Tibial nerve (tissue), 4 donors: ENCODE data around the gene ARHGAP15. TPM values are rescaled to one million over a fixed set of nuclear protein-coding genes. Genes with fewer than 3 reads are reported as not detected.

Source experiments
- DNase-seq, 2 donors: peaks; one replicate each; pipeline ENCODE4 v3.0.0-alpha.2; 2019; ENCODE audit warnings: low spot score in 2 of 2
- H3K27ac ChIP-seq, 4 donors: fragments of 200-600 bp; sonication (generic) in 3 of 4; one replicate each; pipeline ENCODE4 v1.5.1; 2017 to 2019; ENCODE audit warnings: mild to moderate bottlenecking in 1 of 4
- H3K27me3 ChIP-seq, 2 donors: fragments of 200-600 bp; sonication (generic) in 1 of 2; one replicate each; pipeline versions ENCODE4 v1.5.1 to v1.6.0; 2017 to 2019
- H3K36me3 ChIP-seq, 3 donors: fragments of 200-600 bp; sonication (generic); one replicate each; pipeline ENCODE4 v1.5.1; 2018 to 2019
- H3K4me1 ChIP-seq, 4 donors: fragments of 200-600 bp; sonication (generic) in 3 of 4; one replicate each; pipeline ENCODE4 v1.5.1; 2017 to 2019
- H3K4me3 ChIP-seq, 4 donors: fragments of 200-600 bp; sonication (generic) in 3 of 4; one replicate each; pipeline ENCODE4 v1.5.1; 2017 to 2019; ENCODE audit warnings: mild to moderate bottlenecking in 1 of 4, moderate library complexity in 1 of 4
- H3K9me3 ChIP-seq, 4 donors: fragments of 200-600 bp; sonication (generic) in 3 of 4; one replicate each; pipeline ENCODE4 v1.5.1; 2017 to 2019
- EP300 ChIP-seq, 2 donors: sonication (generic); formaldehyde crosslinking; IDR thresholded peaks; one replicate each; pipeline ENCODE4 v1.6.1; 2017; ENCODE audit warnings: antibody characterized with exemption in 2 of 2, mild to moderate bottlenecking in 1 of 2
- POLR2A ChIP-seq, 2 donors: fragments of 450-650 bp; IDR thresholded peaks; one replicate each; pipeline ENCODE4 v1.6.1; 2017; ENCODE audit warnings: antibody characterized with exemption in 2 of 2, mild to moderate bottlenecking in 2 of 2, moderate library complexity in 2 of 2
- whole genome bisulfite sequencing, 2 donors: methylation state at CpG; one replicate each; pipeline ENCODE4 v1.1.5; 2018; 5-methylcytosine and 5-hydroxymethylcytosine counted together
- total RNA-seq, 4 donors: library from RNA; depleted of rRNA; stranded (reverse); fragments of >200 nt; gene quantifications; one replicate each; pipeline ENCODE4 v1.1.0, GENCODE V29; 2016
- TF ChIP-seq, protein P1 (sequence below), 5 experiments: fragments of 200-600 bp in 3 of 5; fragments of 450-650 bp in 2 of 5; sonication (generic) in 3 of 5; IDR thresholded peaks; one replicate each; pipeline ENCODE4 v1.5.1; 2016 to 2019; ENCODE audit warnings: antibody characterized with exemption in 5 of 5, mild to moderate bottlenecking in 3 of 5, moderate library complexity in 2 of 5

The ARHGAP15 gene
- total RNA-seq, 4 donors from 2014 or later, result 22.6 to 47.4 (median 35.9) TPM

DNA sequence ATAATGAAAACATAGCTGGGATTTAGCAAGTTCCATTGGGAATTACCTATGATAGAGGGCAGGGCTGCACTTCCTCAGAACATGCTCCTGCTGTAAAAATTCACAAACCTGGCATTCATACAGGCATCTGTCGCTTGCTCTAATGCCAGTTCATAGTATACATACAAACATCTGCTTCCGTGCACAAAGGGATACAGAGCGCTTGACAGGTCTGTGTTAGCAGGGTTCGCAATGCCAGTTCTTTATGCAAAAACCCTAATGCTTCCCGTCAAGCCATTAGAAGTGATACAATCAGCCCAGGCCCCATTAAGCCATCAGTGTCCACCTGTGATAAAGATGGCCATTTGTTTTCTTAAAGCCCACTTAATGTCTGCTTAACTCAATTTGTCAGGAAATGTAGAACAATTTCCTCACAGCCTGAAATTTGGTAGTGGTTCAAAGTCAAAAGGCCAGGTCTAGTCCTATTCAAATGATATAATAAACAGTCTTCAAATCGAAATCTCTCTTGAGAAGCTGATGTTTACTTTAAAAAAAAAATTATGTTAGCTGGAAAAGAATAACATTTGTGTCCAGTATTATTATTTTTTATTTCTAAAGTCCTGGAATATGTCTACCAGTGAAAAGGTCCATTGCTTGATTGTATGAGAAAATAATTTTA is 556.3 kb downstream of the ARHGAP15 start:
- no peaks in the 10 kb centered on the region for H3K27me3 ChIP-seq
- peak overlapping the region in 2 of 4 donors; percentile 40 to 66 for H3K27ac ChIP-seq
- no peaks in the 10 kb centered on the region for H3K36me3 ChIP-seq
- no peak for TF ChIP-seq POLR2A (IDR thresholded peaks at IDR 0.05)
- TF ChIP-seq EP300 (IDR thresholded peaks at IDR 0.05), result no peak
- TF ChIP-seq, protein P1, sequence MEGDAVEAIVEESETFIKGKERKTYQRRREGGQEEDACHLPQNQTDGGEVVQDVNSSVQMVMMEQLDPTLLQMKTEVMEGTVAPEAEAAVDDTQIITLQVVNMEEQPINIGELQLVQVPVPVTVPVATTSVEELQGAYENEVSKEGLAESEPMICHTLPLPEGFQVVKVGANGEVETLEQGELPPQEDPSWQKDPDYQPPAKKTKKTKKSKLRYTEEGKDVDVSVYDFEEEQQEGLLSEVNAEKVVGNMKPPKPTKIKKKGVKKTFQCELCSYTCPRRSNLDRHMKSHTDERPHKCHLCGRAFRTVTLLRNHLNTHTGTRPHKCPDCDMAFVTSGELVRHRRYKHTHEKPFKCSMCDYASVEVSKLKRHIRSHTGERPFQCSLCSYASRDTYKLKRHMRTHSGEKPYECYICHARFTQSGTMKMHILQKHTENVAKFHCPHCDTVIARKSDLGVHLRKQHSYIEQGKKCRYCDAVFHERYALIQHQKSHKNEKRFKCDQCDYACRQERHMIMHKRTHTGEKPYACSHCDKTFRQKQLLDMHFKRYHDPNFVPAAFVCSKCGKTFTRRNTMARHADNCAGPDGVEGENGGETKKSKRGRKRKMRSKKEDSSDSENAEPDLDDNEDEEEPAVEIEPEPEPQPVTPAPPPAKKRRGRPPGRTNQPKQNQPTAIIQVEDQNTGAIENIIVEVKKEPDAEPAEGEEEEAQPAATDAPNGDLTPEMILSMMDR (IDR thresholded peaks at IDR 0.05), result no peak
- 71 to 72% methylated on average over 6 of the region's 6 CpGs for WGBS, 2 donors
- H3K4me1 ChIP-seq, result peaks cover 0 to 36% (median 9%) of the 10 kb centered on the region in 4 donors
- DNase-seq, result no peak
- H3K4me3 ChIP-seq, result no peak overlapping the region
- H3K9me3 ChIP-seq, result no peaks in the 10 kb centered on the region

DNA sequence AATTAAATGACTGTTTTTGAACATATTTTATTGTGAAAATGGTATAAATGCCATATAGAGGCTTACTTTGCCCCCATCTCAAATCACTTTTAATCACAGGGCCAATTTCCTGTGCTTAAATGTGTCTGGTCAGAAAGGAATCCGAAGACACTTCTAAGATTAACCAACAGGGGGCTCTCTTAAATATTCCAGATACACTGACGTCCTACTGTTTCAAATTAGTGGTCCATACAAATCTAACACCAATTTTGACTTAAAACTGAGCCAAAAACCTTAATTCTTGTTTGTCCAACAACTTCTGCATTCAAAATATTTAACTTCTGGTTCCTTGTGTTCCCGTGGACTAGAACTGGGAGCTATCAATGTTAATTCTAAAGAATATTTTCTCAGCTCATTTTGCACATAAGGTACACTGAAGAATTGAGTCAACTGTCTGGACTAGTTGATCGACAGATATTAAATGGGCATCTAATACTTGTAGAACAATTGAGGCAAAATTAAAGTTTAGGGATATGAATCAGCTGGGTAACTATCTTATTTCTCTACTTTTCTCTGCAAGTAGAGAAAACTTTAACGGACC is 557.5 kb downstream of the ARHGAP15 start:
- no peak for TF ChIP-seq EP300 (IDR thresholded peaks at IDR 0.05)
- TF ChIP-seq, protein P1 (IDR thresholded peaks at IDR 0.05), result peak; percentile 34 to 45 (median 39)
- DNase-seq, result peak in 1 of 2 donors; percentile 20
- Histone ChIP-seq H3K9me3 (no peaks in the 10 kb centered on the region), H3K36me3 (no peaks in the 10 kb centered on the region), H3K4me1 (peaks cover 0 to 36% (median 9%) of the 10 kb centered on the region in 4 donors), H3K4me3 (no peak overlapping the region), H3K27ac (peak overlapping the region in 1 of 4 donors; percentile 51), H3K27me3 (no peaks in the 10 kb centered on the region)
- 70 to 78% methylated on average over 5 of the region's 5 CpGs for WGBS, 2 donors

DNA sequence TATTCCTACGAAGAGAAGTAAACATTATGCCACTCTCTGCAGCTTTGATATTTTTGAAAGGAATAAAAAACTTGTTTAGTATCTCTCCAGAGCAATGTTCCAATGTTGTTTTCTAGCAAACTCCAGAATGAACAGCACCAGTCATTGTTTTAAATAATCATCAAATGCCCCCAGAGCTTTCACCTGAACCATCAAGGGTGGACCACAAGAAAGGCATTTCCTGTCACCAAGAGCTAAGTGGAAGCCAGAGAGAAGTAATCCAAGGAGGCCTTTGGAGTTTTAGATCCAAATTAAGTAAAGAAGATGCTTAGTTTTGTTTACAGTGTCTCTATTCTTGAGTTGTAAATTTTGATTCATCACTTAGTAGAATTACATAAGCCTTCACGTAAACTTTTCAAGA is 559.0 kb downstream of the ARHGAP15 start:
- H3K9me3 ChIP-seq, result no peaks in the 10 kb centered on the region
- no peak for TF ChIP-seq POLR2A (IDR thresholded peaks at IDR 0.05)
- no peak for TF ChIP-seq EP300 (IDR thresholded peaks at IDR 0.05)
- TF ChIP-seq, protein P1 (IDR thresholded peaks at IDR 0.05), result no peak
- H3K36me3 ChIP-seq, result no peaks in the 10 kb centered on the region
- no peak for DNase-seq
- no peak overlapping the region for H3K4me3 ChIP-seq
- no peaks in the 10 kb centered on the region for H3K27me3 ChIP-seq
- WGBS, 2 donors, result 64 to 68% methylated on average over 2 of the region's 2 CpGs
- peaks cover 0 to 26% (median 9%) of the 10 kb centered on the region in 4 donors for H3K4me1 ChIP-seq
- no peak overlapping the region for H3K27ac ChIP-seq

DNA sequence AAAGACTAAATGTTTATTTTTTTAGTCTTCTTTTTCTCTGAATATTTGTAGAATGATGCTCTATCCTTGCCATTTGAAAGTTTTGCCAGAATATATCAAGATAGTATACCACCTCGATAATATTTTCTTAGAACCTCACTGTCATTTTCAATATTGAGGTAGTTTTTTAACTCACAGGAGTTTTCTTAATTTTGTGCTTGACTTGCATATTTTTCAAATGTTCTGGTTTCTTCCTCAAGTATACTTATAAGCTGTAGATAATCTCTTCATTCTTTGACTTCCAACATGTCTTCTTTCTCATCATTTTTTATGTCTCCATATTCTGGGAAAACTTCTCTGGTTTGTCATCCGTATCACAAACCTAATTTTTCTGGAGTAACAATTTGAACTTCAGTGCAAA is 559.6 kb downstream of the ARHGAP15 start:
- 88 to 94% methylated on average over 2 of the region's 2 CpGs for WGBS, 2 donors
- Histone ChIP-seq H3K9me3 (no peaks in the 10 kb centered on the region), H3K27ac (peak overlapping the region in 1 of 4 donors; percentile 12), H3K36me3 (no peaks in the 10 kb centered on the region), H3K4me1 (peaks cover 0 to 26% (median 9%) of the 10 kb centered on the region in 4 donors), H3K4me3 (no peak overlapping the region), H3K27me3 (no peaks in the 10 kb centered on the region)
- TF ChIP-seq POLR2A (IDR thresholded peaks at IDR 0.05) (no peak), EP300 (IDR thresholded peaks at IDR 0.05) (no peak)
- TF ChIP-seq, protein P1 (IDR thresholded peaks at IDR 0.05), result no peak
- DNase-seq, result no peak

DNA sequence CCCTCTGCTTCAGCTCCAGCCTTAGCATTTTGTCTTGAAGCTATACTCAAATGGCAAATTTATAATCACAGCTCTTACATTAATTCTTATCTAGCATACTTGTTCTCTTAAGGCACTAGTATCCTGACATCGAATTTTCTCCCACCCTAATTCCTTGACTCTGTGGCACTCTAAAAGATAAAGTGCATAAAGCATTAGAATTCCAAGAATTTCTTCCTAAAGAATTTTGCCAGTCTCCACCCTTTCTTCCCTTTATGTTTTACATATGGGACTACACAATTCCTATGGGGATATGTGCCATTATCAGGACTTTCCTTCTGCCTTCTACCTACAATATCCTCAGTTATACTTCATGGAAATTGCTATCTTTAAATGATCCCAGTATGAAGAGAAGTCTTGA is 560.3 kb downstream of the ARHGAP15 start:
- TF ChIP-seq POLR2A (IDR thresholded peaks at IDR 0.05) (no peak), EP300 (IDR thresholded peaks at IDR 0.05) (no peak)
- TF ChIP-seq, protein P1 (IDR thresholded peaks at IDR 0.05), result no peak
- no peak for DNase-seq
- no peaks in the 10 kb centered on the region for H3K36me3 ChIP-seq
- H3K27me3 ChIP-seq, result no peaks in the 10 kb centered on the region
- H3K4me1 ChIP-seq, result peaks cover 0 to 20% (median 9%) of the 10 kb centered on the region in 4 donors
- H3K27ac ChIP-seq, result peak overlapping the region in 2 of 4 donors; percentile 12 to 45
- WGBS, 2 donors, result 52 to 71% methylated on average over 1 of the region's 1 CpG
- H3K9me3 ChIP-seq, result no peaks in the 10 kb centered on the region
- H3K4me3 ChIP-seq, result no peak overlapping the region
